T-helper 1 cell (primary cell): Measurements from ENCODE around the gene KPTN.
"Not testable (repeated sequence)": the region's sequence is repeated elsewhere in the genome, so short reads cannot be mapped to it uniquely, and the experiment has no call there.

Experiments used
- DNase-seq, 5 donors: peaks; one replicate each; pipeline ENCODE4 v3.0.0-alpha.2; 2012 to 2020

Gene KPTN

GRCh38 chr19:47490847-47491246 lies 6.8 kb upstream of the KPTN start:
- no peak for DNase-seq

- no peak for DNase-seq
Observed at GRCh38 chr19:47490031-47490430, 6.0 kb upstream of the KPTN start.

GRCh38 chr19:47489072-47489914 lies 5.3 kb upstream of the KPTN start:
- no peak for DNase-seq

- no peak for DNase-seq
Observed at GRCh38 chr19:47487551-47488515, 3.8 kb upstream of the KPTN start.

- no peak for DNase-seq
Observed at GRCh38 chr19:47486900-47487299, 2.9 kb upstream of the KPTN start.

- DNase-seq, result not testable (repeated sequence)
Observed at GRCh38 chr19:47486220-47486619, 2.2 kb upstream of the KPTN start.

- DNase-seq, result peak in 1 of 5 donors; percentile 37
Observed at GRCh38 chr19:47485210-47485609, 1.2 kb upstream of the KPTN start.

GRCh38 chr19:47483200-47483599 lies 819 bp downstream of the KPTN start:
- DNase-seq, result no peak

- no peak for DNase-seq
Observed at GRCh38 chr19:47481460-47482052, 2.5 kb downstream of the KPTN start.

- DNase-seq, result no peak
Observed at GRCh38 chr19:47480658-47481057, 3.4 kb downstream of the KPTN start.

GRCh38 chr19:47479701-47480503 lies 4.1 kb downstream of the KPTN start:
- DNase-seq, result no peak

GRCh38 chr19:47476438-47476972 lies 7.5 kb downstream of the KPTN start:
- DNase-seq, result no peak

GRCh38 chr19:47475465-47475864 lies 8.6 kb downstream of the KPTN start:
- DNase-seq, result no peak

- DNase-seq, result no peak
Observed at GRCh38 chr19:47473336-47473735, 10.7 kb downstream of the KPTN start.

GRCh38 chr19:47471733-47472457 lies 12.1 kb downstream of the KPTN start, which contains the start of gene SLC8A2:
Gene SLC8A2, minus strand, starts transcription at chr19:47471893. Its CDS starts 5,490 bp downstream, at chr19:47466403.
- peak; percentile 37 to 63 (median 51) for DNase-seq

- DNase-seq, result no peak
Observed at GRCh38 chr19:47471381-47471732, 12.7 kb downstream of the KPTN start.

GRCh38 chr19:47470447-47471195 lies 13.4 kb downstream of the KPTN start:
- DNase-seq, result no peak

GRCh38 chr19:47469719-47470118 lies 14.3 kb downstream of the KPTN start:
- no peak for DNase-seq

- no peak for DNase-seq
Observed at GRCh38 chr19:47469363-47469700, 14.7 kb downstream of the KPTN start.

GRCh38 chr19:47467914-47468313 lies 16.1 kb downstream of the KPTN start:
- DNase-seq, result no peak

- DNase-seq, result no peak
Observed at GRCh38 chr19:47465957-47466356, 18.1 kb downstream of the KPTN start.
